C4-2B (cell line): ENCODE measurements around the gene CDC42SE2.

ENCODE experiments used
- ZFX ChIP-seq: fragments of 450-650 bp; IDR thresholded peaks from 2 replicates; pipeline ENCODE4 v1.6.1; 2017
- TF ChIP-seq, protein P1 (sequence below): fragments of 450-650 bp; conservative IDR thresholded peaks from 2 replicates; pipeline ENCODE4 v1.5.1; 2017; ENCODE audit warnings: mild to moderate bottlenecking

DNA sequence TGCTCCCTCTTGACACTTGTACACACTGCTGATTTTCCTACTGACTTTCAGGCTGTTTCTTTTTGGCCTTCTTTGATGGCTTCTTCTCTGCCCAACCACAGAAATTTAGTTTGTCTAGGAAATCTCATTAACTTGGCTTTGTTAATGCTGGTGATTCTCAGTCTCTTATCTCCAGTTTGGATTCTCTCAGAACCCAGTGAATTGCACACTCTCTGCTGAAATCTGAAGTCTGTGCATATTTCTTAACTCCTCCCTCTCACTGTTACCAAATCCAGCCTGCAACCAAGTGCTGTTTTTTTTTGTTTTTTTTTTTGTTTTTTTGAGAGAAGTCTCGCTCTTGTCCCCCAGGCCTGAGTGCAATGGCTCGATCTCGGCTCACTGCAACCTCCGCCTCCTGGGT, 117.2 kb downstream of the CDC42SE2 start:
- TF ChIP-seq, protein P1, sequence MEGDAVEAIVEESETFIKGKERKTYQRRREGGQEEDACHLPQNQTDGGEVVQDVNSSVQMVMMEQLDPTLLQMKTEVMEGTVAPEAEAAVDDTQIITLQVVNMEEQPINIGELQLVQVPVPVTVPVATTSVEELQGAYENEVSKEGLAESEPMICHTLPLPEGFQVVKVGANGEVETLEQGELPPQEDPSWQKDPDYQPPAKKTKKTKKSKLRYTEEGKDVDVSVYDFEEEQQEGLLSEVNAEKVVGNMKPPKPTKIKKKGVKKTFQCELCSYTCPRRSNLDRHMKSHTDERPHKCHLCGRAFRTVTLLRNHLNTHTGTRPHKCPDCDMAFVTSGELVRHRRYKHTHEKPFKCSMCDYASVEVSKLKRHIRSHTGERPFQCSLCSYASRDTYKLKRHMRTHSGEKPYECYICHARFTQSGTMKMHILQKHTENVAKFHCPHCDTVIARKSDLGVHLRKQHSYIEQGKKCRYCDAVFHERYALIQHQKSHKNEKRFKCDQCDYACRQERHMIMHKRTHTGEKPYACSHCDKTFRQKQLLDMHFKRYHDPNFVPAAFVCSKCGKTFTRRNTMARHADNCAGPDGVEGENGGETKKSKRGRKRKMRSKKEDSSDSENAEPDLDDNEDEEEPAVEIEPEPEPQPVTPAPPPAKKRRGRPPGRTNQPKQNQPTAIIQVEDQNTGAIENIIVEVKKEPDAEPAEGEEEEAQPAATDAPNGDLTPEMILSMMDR, result no peak
- TF ChIP-seq ZFX, result no peak
